ENCODE results near the gene ZNF205. TPM values are rescaled to one million over a fixed set of nuclear protein-coding genes. Genes with fewer than 3 reads are reported as not detected.

The ZNF205 gene
- total RNA-seq, 1 donor from 2014 or later = 23.9 TPM

GRCh38 chr16:3084491-3084890, 27.9 kb upstream of the ZNF205 start:
- Mint-ChIP-seq H3K27me3 (peaks cover 12% of the 10 kb centered on the region), H3K36me3 (ENCODE audit: insufficient read depth) (no peaks in the 10 kb centered on the region), H3K9me3 (ENCODE audit: low read depth) (no peaks in the 10 kb centered on the region), H3K4me3 (ENCODE audit: low read depth) (no peak overlapping the region), H3K27ac (no peak overlapping the region), H3K4me1 (ENCODE audit: low read depth) (peaks cover 1% of the 10 kb centered on the region)
- no peak for DNase-seq (ENCODE audit: low spot score, unreplicated experiment)
- TF ChIP-seq, protein P1, sequence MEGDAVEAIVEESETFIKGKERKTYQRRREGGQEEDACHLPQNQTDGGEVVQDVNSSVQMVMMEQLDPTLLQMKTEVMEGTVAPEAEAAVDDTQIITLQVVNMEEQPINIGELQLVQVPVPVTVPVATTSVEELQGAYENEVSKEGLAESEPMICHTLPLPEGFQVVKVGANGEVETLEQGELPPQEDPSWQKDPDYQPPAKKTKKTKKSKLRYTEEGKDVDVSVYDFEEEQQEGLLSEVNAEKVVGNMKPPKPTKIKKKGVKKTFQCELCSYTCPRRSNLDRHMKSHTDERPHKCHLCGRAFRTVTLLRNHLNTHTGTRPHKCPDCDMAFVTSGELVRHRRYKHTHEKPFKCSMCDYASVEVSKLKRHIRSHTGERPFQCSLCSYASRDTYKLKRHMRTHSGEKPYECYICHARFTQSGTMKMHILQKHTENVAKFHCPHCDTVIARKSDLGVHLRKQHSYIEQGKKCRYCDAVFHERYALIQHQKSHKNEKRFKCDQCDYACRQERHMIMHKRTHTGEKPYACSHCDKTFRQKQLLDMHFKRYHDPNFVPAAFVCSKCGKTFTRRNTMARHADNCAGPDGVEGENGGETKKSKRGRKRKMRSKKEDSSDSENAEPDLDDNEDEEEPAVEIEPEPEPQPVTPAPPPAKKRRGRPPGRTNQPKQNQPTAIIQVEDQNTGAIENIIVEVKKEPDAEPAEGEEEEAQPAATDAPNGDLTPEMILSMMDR (IDR thresholded peaks at IDR 0.05; ENCODE audit: unreplicated experiment) = no peak

- TF ChIP-seq, protein P1 (IDR thresholded peaks at IDR 0.05; ENCODE audit: unreplicated experiment) = no peak
- Mint-ChIP-seq H3K9me3 (ENCODE audit: low read depth) (no peaks in the 10 kb centered on the region), H3K4me1 (ENCODE audit: low read depth) (peaks cover 1% of the 10 kb centered on the region), H3K36me3 (ENCODE audit: insufficient read depth) (no peaks in the 10 kb centered on the region), H3K27ac (no peak overlapping the region), H3K27me3 (peaks cover 6% of the 10 kb centered on the region), H3K4me3 (ENCODE audit: low read depth) (no peak overlapping the region)
- DNase-seq (ENCODE audit: low spot score, unreplicated experiment) = no peak
Observed at GRCh38 chr16:3084969-3085670, 27.3 kb upstream of the ZNF205 start.

DNA sequence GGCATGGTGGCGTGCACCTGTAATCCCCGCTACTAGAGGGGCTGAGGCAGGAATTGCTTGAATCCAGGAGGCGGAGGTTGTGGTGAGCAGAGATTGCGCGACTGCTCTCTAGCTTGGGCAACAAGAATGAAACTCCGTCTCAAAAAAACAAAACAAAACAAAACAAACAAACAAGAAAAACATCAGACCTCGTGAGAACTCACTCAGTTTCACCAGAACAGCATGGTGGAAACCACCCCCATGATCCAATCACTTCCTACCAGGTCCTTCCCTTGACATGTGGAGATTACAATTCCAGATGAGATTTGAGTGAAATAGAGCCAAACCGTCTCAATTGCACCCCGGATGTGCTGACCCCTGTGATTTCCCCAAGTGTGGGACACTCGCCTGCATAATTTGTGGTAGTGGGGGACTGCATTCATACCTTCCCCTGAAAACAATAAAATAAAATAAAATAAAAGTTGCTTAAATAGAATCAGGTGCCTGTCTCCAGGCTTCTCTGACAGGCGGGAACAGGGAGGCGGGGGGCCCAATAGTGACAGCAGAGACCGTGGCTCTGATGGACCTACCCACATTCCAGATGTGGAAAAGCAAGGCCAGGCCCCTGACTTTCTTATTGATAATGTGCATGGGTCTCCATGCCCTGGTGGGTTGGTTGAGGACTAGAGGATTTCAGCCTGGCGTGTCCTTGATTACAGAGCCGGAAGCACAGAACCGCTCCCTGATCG, 26.4 kb upstream of the ZNF205 start:
- TF ChIP-seq, protein P1 (IDR thresholded peaks at IDR 0.05; ENCODE audit: unreplicated experiment) = no peak
- Mint-ChIP-seq H3K36me3 (ENCODE audit: insufficient read depth) (no peaks in the 10 kb centered on the region), H3K27ac (no peak overlapping the region), H3K9me3 (ENCODE audit: low read depth) (no peaks in the 10 kb centered on the region), H3K4me1 (ENCODE audit: low read depth) (peaks cover 1% of the 10 kb centered on the region), H3K4me3 (ENCODE audit: low read depth) (no peak overlapping the region), H3K27me3 (peaks cover under 1% of the 10 kb centered on the region)
- no peak for DNase-seq (ENCODE audit: low spot score, unreplicated experiment)

GRCh38 chr16:3086596-3087242, 25.7 kb upstream of the ZNF205 start:
- Mint-ChIP-seq H3K27me3 (no peaks in the 10 kb centered on the region), H3K4me3 (ENCODE audit: low read depth) (no peak overlapping the region), H3K36me3 (ENCODE audit: insufficient read depth) (no peaks in the 10 kb centered on the region)

More at GRCh38 chr16:3086596-3087242, 25.7 kb upstream of the ZNF205 start:
- Mint-ChIP-seq H3K27ac (no peak overlapping the region), H3K9me3 (ENCODE audit: low read depth) (no peaks in the 10 kb centered on the region), H3K4me1 (ENCODE audit: low read depth) (peaks cover 1% of the 10 kb centered on the region)
- TF ChIP-seq, protein P1 (IDR thresholded peaks at IDR 0.05; ENCODE audit: unreplicated experiment) = no peak
- no peak for DNase-seq (ENCODE audit: low spot score, unreplicated experiment)
